Amniotic stem cell (primary cell): ENCODE measurements around the gene CMTM1.
"Not testable (repeated sequence)": the region's sequence is repeated elsewhere in the genome, so short reads cannot be mapped to it uniquely, and the experiment has no call there.

ENCODE experiments used
- DNase-seq: peaks from one replicate; lab custom pipeline; 2025; lab: John Stamatoyannopoulos, UW

Gene CMTM1

GRCh38 chr16:66592241-66592640 is 26.0 kb downstream of the CMTM1 start:
- no peak for DNase-seq

GRCh38 chr16:66592814-66593213 is 26.6 kb downstream of the CMTM1 start:
- no peak for DNase-seq

GRCh38 chr16:66594739-66595138 is 28.5 kb downstream of the CMTM1 start:
- no peak for DNase-seq

GRCh38 chr16:66596559-66596958 is 30.3 kb downstream of the CMTM1 start:
- DNase-seq = not testable (repeated sequence)

GRCh38 chr16:66596986-66597848 is 31.0 kb downstream of the CMTM1 start:
- no peak for DNase-seq

- DNase-seq = no peak
Observed at GRCh38 chr16:66598111-66598510, 31.9 kb downstream of the CMTM1 start.

GRCh38 chr16:66599726-66600125 is 33.5 kb downstream of the CMTM1 start:
- no peak for DNase-seq

GRCh38 chr16:66600477-66600876 is 34.2 kb downstream of the CMTM1 start:
- DNase-seq = no peak

- no peak for DNase-seq
Observed at GRCh38 chr16:66601471-66601870, 35.2 kb downstream of the CMTM1 start.

GRCh38 chr16:66603537-66604375 is 37.5 kb downstream of the CMTM1 start:
- DNase-seq = no peak

GRCh38 chr16:66604376-66605176 is 38.3 kb downstream of the CMTM1 start, which contains the start of gene CMTM3:
Gene CMTM3 (plus strand): TSS chr16:66604704. CDS start chr16:66604806, 102 bp downstream.
- no peak for DNase-seq

GRCh38 chr16:66605177-66605978 is 39.1 kb downstream of the CMTM1 start:
- no peak for DNase-seq

- no peak for DNase-seq
Observed at GRCh38 chr16:66605979-66606751, 39.9 kb downstream of the CMTM1 start.

GRCh38 chr16:66608241-66609138 is 42.3 kb downstream of the CMTM1 start:
- peak; percentile 75 for DNase-seq

GRCh38 chr16:66609139-66609510 is 42.9 kb downstream of the CMTM1 start:
- DNase-seq = no peak

- DNase-seq = no peak
Observed at GRCh38 chr16:66610111-66610820, 44.0 kb downstream of the CMTM1 start.

GRCh38 chr16:66611911-66612310 is 45.7 kb downstream of the CMTM1 start:
- DNase-seq = not testable (repeated sequence)

GRCh38 chr16:66612422-66612821 is 46.2 kb downstream of the CMTM1 start:
- no peak for DNase-seq
